ENCODE data around the gene SORCS2. TPM values are rescaled to one million over a fixed set of nuclear protein-coding genes. Genes with fewer than 3 reads are reported as not detected.

Gene SORCS2
- total and polyA plus RNA-seq, 2 of the 8 experiments (the other 6 are each of a cell fraction or from before 2014, with no cell fraction given): 0.36 to 1.8 TPM

GRCh38 chr4:7241597-7242125 lies 49.3 kb downstream of the SORCS2 start (continued):
- TF ChIP-seq TCF12 (IDR thresholded peaks at IDR 0.05; ENCODE audit: low read depth, low read length) (no peak), SIRT6 (IDR thresholded peaks at IDR 0.05; ENCODE audit: low read length) (no peak)
